Hepatocyte (in vitro differentiated cells): ENCODE data around the gene KRTAP10-9. TPM values are rescaled to one million over a fixed set of nuclear protein-coding genes. Genes with fewer than 3 reads are reported as not detected.
"Not testable (repeated sequence)": the region's sequence is repeated elsewhere in the genome, so short reads cannot be mapped to it uniquely, and the experiment has no call there.

Source experiments
- DNase-seq: peaks from one replicate; pipeline ENCODE4 v3.0.0-alpha.2; 2016; ENCODE audit warnings: low spot score
- H2AFZ ChIP-seq: fragments of 200-600 bp; sonication (generic); 2 replicates; pipeline ENCODE4 v1.6.0; 2016; ENCODE audit warnings: antibody characterized with exemption, mild to moderate bottlenecking
- H3K27ac ChIP-seq: fragments of 200-600 bp; sonication (generic); 2 replicates; pipeline ENCODE4 v1.5.1; 2016; ENCODE audit warnings: mild to moderate bottlenecking
- H3K27me3 ChIP-seq: fragments of 200-600 bp; sonication (generic); 2 replicates; pipeline ENCODE4 v1.6.1; 2016
- H3K36me3 ChIP-seq: fragments of 200-600 bp; sonication (generic); replicated peaks from 2 replicates; pipeline ENCODE4 v1.5.1; 2016; ENCODE audit warnings: low read depth; ENCODE audit not compliant: insufficient read depth
- H3K4me1 ChIP-seq: fragments of 200-600 bp; sonication (generic); 2 replicates; pipeline ENCODE4 v1.5.1; 2016; ENCODE audit warnings: mild to moderate bottlenecking, moderate library complexity; ENCODE audit not compliant: insufficient read depth
- H3K4me2 ChIP-seq: fragments of 200-600 bp; sonication (generic); 2 replicates; pipeline ENCODE4 v1.6.0; 2016
- H3K4me3 ChIP-seq: fragments of 200-600 bp; sonication (generic); 2 replicates; pipeline ENCODE4 v1.5.1; 2016; ENCODE audit warnings: mild to moderate bottlenecking
- H3K79me2 ChIP-seq: fragments of 200-600 bp; sonication (generic); 2 replicates; pipeline ENCODE4 v1.6.0; 2017; ENCODE audit warnings: mild to moderate bottlenecking
- H3K9me2 ChIP-seq: fragments of 200-600 bp; sonication (generic); replicated peaks from 2 replicates; pipeline ENCODE4 v1.6.0; 2017; ENCODE audit warnings: mild to moderate bottlenecking; ENCODE audit not compliant: insufficient read depth
- H3K9me3 ChIP-seq: fragments of 200-600 bp; sonication (generic); 2 replicates; pipeline ENCODE4 v1.5.1; 2016; ENCODE audit warnings: low read depth, mild to moderate bottlenecking
- H4K20me1 ChIP-seq: fragments of 200-600 bp; sonication (generic); 2 replicates; pipeline ENCODE4 v1.6.0; 2016; ENCODE audit warnings: mild to moderate bottlenecking; ENCODE audit not compliant: insufficient read depth, poor library complexity, severe bottlenecking
- EZH2 ChIP-seq: fragments of 200-600 bp; sonication (generic); IDR thresholded peaks from 2 replicates; pipeline ENCODE4 v1.6.1; 2016; ENCODE audit warnings: antibody characterized with exemption, mild to moderate bottlenecking, borderline replicate concordance
- EZH2phosphoT487 ChIP-seq: fragments of 200-600 bp; sonication (generic); IDR thresholded peaks from one replicate; pipeline ENCODE4 v1.6.1; 2018; ENCODE audit warnings: antibody characterized with exemption, mild to moderate bottlenecking, low read depth, moderate library complexity; ENCODE audit not compliant: unreplicated experiment, severe bottlenecking
- WGBS: methylation state at CpG from one replicate; pipeline ENCODE4 v1.1.6; 2016; ENCODE audit warnings: low lambda C conversion rate; ENCODE audit errors: missing lambda C conversion rate; 5-methylcytosine and 5-hydroxymethylcytosine counted together
- polyA plus RNA-seq: library from polyadenylated mRNA; unstranded; fragments of >200 nt; fragmentation: Nextera tagmentation; extraction: Ambion mirVana; gene quantifications from 2 replicates; pipeline ENCODE4 v1.2.1, GENCODE V29; 2016
- total RNA-seq: library from RNA; depleted of rRNA; stranded (reverse); fragments of >200 nt; gene quantifications from 2 replicates; pipeline ENCODE4 v1.2.3, GENCODE V29; 2014
- TF ChIP-seq, protein P1 (sequence below): fragments of 200-600 bp; sonication (generic); IDR thresholded peaks from 2 replicates; pipeline ENCODE4 v1.5.1; 2016; ENCODE audit warnings: antibody characterized with exemption, mild to moderate bottlenecking; ENCODE audit not compliant: poor library complexity

KRTAP10-9 gene
- total and polyA plus RNA-seq, 2 experiments from 2014 or later = not detected

GRCh38 chr21:44657635-44658540, 31.0 kb downstream of the KRTAP10-9 start, which contains the start of gene KRTAP12-3:
Gene KRTAP12-3, plus strand, starts transcription at chr21:44657932. Its CDS starts 48 bp downstream, at chr21:44657980.
- Histone ChIP-seq H3K27me3 (no peaks in the 10 kb centered on the region), H3K9me3 (no peaks in the 10 kb centered on the region)
- DNase-seq = no peak

DNA sequence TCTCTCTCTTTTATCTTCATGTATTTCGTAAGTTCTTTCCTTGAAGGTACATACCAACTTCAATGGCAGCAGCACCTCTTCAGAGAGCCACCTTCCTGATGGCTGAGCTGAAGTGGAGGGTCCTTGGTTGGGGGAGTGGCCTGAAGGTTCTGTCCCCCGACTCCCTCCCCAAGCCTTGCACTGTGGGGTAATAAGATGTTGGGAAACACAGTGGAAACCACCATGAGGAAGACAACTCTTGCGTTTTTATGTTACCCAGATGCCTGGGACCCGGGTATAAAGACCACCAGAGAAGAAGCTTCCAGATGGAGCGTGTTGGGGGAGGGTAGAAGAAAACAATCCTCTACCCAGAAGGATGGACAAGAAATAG, 31.6 kb downstream of the KRTAP10-9 start:
- no peak overlapping the region for H3K27ac ChIP-seq

More at GRCh38 chr21:44657635-44658540, 31.0 kb downstream of the KRTAP10-9 start, which contains the start of gene KRTAP12-3:
- no peak within 1 kb of the TSS for H3K27ac ChIP-seq
- H3K4me2 ChIP-seq = no peak within 1 kb of the TSS
- H3K9me2 ChIP-seq = no peaks in the 10 kb centered on the region
- H3K4me1 ChIP-seq = no peaks in the 10 kb centered on the region
- H4K20me1 ChIP-seq = no peaks in the 10 kb centered on the region
- WGBS = 85% methylated on average over 26 of the region's 26 CpGs
- H3K79me2 ChIP-seq = no peaks in the 10 kb centered on the region
- no peak within 1 kb of the TSS for H2AFZ ChIP-seq
- no peak within 1 kb of the TSS for H3K4me3 ChIP-seq
- TF ChIP-seq EZH2phosphoT487 = no peak
- TF ChIP-seq, protein P1, sequence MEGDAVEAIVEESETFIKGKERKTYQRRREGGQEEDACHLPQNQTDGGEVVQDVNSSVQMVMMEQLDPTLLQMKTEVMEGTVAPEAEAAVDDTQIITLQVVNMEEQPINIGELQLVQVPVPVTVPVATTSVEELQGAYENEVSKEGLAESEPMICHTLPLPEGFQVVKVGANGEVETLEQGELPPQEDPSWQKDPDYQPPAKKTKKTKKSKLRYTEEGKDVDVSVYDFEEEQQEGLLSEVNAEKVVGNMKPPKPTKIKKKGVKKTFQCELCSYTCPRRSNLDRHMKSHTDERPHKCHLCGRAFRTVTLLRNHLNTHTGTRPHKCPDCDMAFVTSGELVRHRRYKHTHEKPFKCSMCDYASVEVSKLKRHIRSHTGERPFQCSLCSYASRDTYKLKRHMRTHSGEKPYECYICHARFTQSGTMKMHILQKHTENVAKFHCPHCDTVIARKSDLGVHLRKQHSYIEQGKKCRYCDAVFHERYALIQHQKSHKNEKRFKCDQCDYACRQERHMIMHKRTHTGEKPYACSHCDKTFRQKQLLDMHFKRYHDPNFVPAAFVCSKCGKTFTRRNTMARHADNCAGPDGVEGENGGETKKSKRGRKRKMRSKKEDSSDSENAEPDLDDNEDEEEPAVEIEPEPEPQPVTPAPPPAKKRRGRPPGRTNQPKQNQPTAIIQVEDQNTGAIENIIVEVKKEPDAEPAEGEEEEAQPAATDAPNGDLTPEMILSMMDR = no peak
- no peak for TF ChIP-seq EZH2
- H3K36me3 ChIP-seq = no peaks in the 10 kb centered on the region

DNA sequence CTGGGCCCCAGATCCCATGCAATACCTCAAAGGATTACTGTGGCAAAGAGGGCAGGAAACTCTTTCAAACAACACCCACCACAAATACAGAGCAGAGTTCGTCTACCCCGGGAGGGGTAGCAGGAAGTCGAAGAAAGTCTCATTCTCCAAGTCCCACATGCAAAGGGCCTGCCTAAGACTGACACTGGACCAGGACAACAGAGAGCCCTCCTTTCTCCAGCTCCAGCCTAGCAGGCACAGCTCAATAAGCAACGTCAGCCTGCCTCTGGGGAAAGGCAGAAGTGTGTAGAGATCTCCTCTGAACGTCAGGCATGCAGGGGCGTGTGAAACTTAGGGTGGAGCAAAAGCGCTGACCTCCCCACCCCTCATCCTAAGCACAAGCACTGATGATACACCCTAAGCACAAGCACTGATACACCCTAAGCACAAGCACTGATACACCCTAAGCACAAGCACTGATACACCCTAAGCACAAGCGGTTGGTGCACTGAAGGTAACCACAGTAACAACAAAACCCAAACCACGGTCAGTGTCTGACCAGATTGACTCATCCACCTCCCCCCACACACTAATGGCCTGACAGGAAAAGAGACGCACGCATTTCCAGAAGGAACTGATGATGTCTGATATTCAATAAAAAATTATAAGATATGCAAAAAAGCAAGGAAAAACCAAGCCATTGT, 32.2 kb downstream of the KRTAP10-9 start:
- Histone ChIP-seq H3K9me2 (no peaks in the 10 kb centered on the region), H3K4me2 (no peak overlapping the region), H3K36me3 (no peaks in the 10 kb centered on the region), H3K9me3 (no peaks in the 10 kb centered on the region), H3K4me3 (no peak overlapping the region), H3K79me2 (no peaks in the 10 kb centered on the region), H3K27ac (no peak overlapping the region), H3K27me3 (no peaks in the 10 kb centered on the region), H3K4me1 (no peaks in the 10 kb centered on the region), H2AFZ (no peak overlapping the region), H4K20me1 (no peaks in the 10 kb centered on the region)
- DNase-seq = no peak
- WGBS = 71% methylated on average over 11 of the region's 11 CpGs
- TF ChIP-seq EZH2 (no peak), EZH2phosphoT487 (no peak)

More for the DNA sequence above, 31.6 kb downstream of the KRTAP10-9 start:
- no peaks in the 10 kb centered on the region for H3K27me3 ChIP-seq
- no peak overlapping the region for H3K4me3 ChIP-seq
- H3K4me2 ChIP-seq = no peak overlapping the region
- no peaks in the 10 kb centered on the region for H3K79me2 ChIP-seq
- H2AFZ ChIP-seq = no peak overlapping the region
- no peaks in the 10 kb centered on the region for H3K4me1 ChIP-seq
- no peak for DNase-seq
- no peaks in the 10 kb centered on the region for H3K9me3 ChIP-seq
- no peak for TF ChIP-seq EZH2
- TF ChIP-seq EZH2phosphoT487 = no peak
- TF ChIP-seq, protein P1 = no peak
- H3K9me2 ChIP-seq = no peaks in the 10 kb centered on the region
- no peaks in the 10 kb centered on the region for H4K20me1 ChIP-seq
- 95% methylated on average over 5 of the region's 5 CpGs for WGBS
- no peaks in the 10 kb centered on the region for H3K36me3 ChIP-seq

GRCh38 chr21:44661567-44661966, 34.7 kb downstream of the KRTAP10-9 start:
- H3K9me2 ChIP-seq, H3K79me2 ChIP-seq, H3K36me3 ChIP-seq, H2AFZ ChIP-seq, DNase-seq, H3K4me1 ChIP-seq, H3K4me2 ChIP-seq, H3K27me3 ChIP-seq, H3K4me3 ChIP-seq, H3K27ac ChIP-seq, H4K20me1 ChIP-seq, H3K9me3 ChIP-seq: not testable (repeated sequence)
- 72% methylated on average over 7 of the region's 7 CpGs for WGBS
